Stimulated activated CD8-positive, alpha-beta memory T cell treated with anti-CD3 and anti-CD28 coated beads, Interleukin-7, amount 100 ng/mL, for 48 hours (primary cell): ENCODE measurements around the gene TP53BP2.

Experiments
- DNase-seq, 2 donors: peaks; one replicate each; pipeline ENCODE4 v3.0.0-alpha.2; 2020; ENCODE audit warnings: low read depth in 1 of 2; ENCODE audit errors: extremely low read depth in 1 of 2

TP53BP2 gene

GRCh38 chr1:223770621-223771315, 75.0 kb downstream of the TP53BP2 start:
- no peak for DNase-seq

- DNase-seq: no peak
These were observed 79.9 kb downstream of the TP53BP2 start for GRCh38 chr1:223765719-223766340.

GRCh38 chr1:223765036-223765718, 80.6 kb downstream of the TP53BP2 start:
- DNase-seq: no peak

- DNase-seq: no peak
These were observed 81.9 kb downstream of the TP53BP2 start for GRCh38 chr1:223763881-223764280.

GRCh38 chr1:223763251-223763650, 82.5 kb downstream of the TP53BP2 start:
- no peak for DNase-seq

- DNase-seq: no peak
These were observed 84.3 kb downstream of the TP53BP2 start for GRCh38 chr1:223761411-223761810.

- DNase-seq: no peak
These were observed 84.9 kb downstream of the TP53BP2 start for GRCh38 chr1:223760833-223761232.

GRCh38 chr1:223759273-223759672, 86.5 kb downstream of the TP53BP2 start:
- no peak for DNase-seq

GRCh38 chr1:223758734-223759133, 87.0 kb downstream of the TP53BP2 start:
- DNase-seq: no peak

GRCh38 chr1:223756806-223757700, 88.7 kb downstream of the TP53BP2 start:
- DNase-seq: no peak

GRCh38 chr1:223755992-223756775, 89.6 kb downstream of the TP53BP2 start:
- DNase-seq: no peak

GRCh38 chr1:223755432-223755792, 90.3 kb downstream of the TP53BP2 start:
- no peak for DNase-seq

GRCh38 chr1:223754681-223755431, 90.9 kb downstream of the TP53BP2 start:
- DNase-seq: no peak

- DNase-seq: no peak
These were observed 92.8 kb downstream of the TP53BP2 start for GRCh38 chr1:223752721-223753515.

- DNase-seq: no peak
These were observed 94.1 kb downstream of the TP53BP2 start for GRCh38 chr1:223751696-223752095.

GRCh38 chr1:223750730-223751570, 94.8 kb downstream of the TP53BP2 start:
- DNase-seq: no peak

- DNase-seq: peak; percentile 26 to 33
These were observed 96.7 kb downstream of the TP53BP2 start for GRCh38 chr1:223748773-223749733.
